ENCODE results near the gene UBL4B. TPM values are rescaled to one million over a fixed set of nuclear protein-coding genes. Genes with fewer than 3 reads are reported as not detected.

Gene UBL4B
- total and polyA plus RNA-seq, 2 experiments from 2014 or later = not detected

GRCh38 chr1:110106013-110106941 is 6.0 kb upstream of the UBL4B start:
- H3K27me3 Mint-ChIP-seq (ENCODE audit: insufficient read depth, low read depth, poor library complexity) = peaks cover 19% of the 10 kb centered on the region
- no peaks in the 10 kb centered on the region for H3K4me1 ChIP-seq (ENCODE audit: insufficient read depth)
- no peaks in the 10 kb centered on the region for H4K20me1 ChIP-seq (replicated peaks; ENCODE audit: insufficient read depth)
- H3K4me3 ChIP-seq = no peak overlapping the region
- H3K27ac Mint-ChIP-seq = no peak overlapping the region
- no peak overlapping the region for H3K27ac ChIP-seq (ENCODE audit: low read depth)
- no peak overlapping the region for H3K4me3 Mint-ChIP-seq
- H3F3A ChIP-seq (replicated peaks; ENCODE audit: low read depth) = no peaks in the 10 kb centered on the region
- no peaks in the 10 kb centered on the region for H3K79me2 ChIP-seq (replicated peaks; ENCODE audit: insufficient read depth)
- no peaks in the 10 kb centered on the region for H3K9me3 Mint-ChIP-seq
- no peaks in the 10 kb centered on the region for H3K4me1 Mint-ChIP-seq
- ATAC-seq (peak; percentile 95), DNase-seq (ENCODE audit: low spot score) (peak; percentile 85)
- H3K27me3 ChIP-seq (ENCODE audit: insufficient read depth) = no peaks in the 10 kb centered on the region
- TF ChIP-seq CREB1 (CRISPR knock-in tag; IDR thresholded peaks at IDR 0.05; ENCODE audit: low read depth) = 0 out of 2 replicates have a peak, but pooled peaks have one; percentile 40
- TF ChIP-seq JUNB (IDR thresholded peaks at IDR 0.05; ENCODE audit: unreplicated experiment) = no peak
- TF ChIP-seq CTCF (conservative IDR thresholded peaks at IDR 0.05; ENCODE audit: low read depth in 2 of 2) = peak; percentile 89 to 97
- H3K36me3 ChIP-seq (ENCODE audit: insufficient read depth) = no peaks in the 10 kb centered on the region
- H3K36me3 Mint-ChIP-seq (ENCODE audit: low read depth) = no peaks in the 10 kb centered on the region
- no peak overlapping the region for H3K4me2 ChIP-seq
- peak overlapping the region; percentile 89; the same call in 1 of the 2 replicates for H2AFZ ChIP-seq
- no peaks in the 10 kb centered on the region for H3K9me2 ChIP-seq (ENCODE audit: insufficient read depth)

GRCh38 chr1:110107867-110108469 is 4.3 kb upstream of the UBL4B start:
- no peaks in the 10 kb centered on the region for H3F3A ChIP-seq (replicated peaks; ENCODE audit: low read depth)
- no peak overlapping the region for H3K4me3 Mint-ChIP-seq
- H3K27me3 Mint-ChIP-seq (ENCODE audit: insufficient read depth, low read depth, poor library complexity) = peaks cover 17% of the 10 kb centered on the region
- no peaks in the 10 kb centered on the region for H3K79me2 ChIP-seq (replicated peaks; ENCODE audit: insufficient read depth)
- no peaks in the 10 kb centered on the region for H3K9me2 ChIP-seq (ENCODE audit: insufficient read depth)
- no peaks in the 10 kb centered on the region for H3K27me3 ChIP-seq (ENCODE audit: insufficient read depth)
- H3K36me3 Mint-ChIP-seq (ENCODE audit: low read depth) = no peaks in the 10 kb centered on the region
- DNase-seq (ENCODE audit: low spot score) (no peak), ATAC-seq (no peak)
- H3K4me3 ChIP-seq = no peak overlapping the region
- no peaks in the 10 kb centered on the region for H3K9me3 Mint-ChIP-seq
- no peaks in the 10 kb centered on the region for H3K36me3 ChIP-seq (ENCODE audit: insufficient read depth)
- H3K4me1 ChIP-seq (ENCODE audit: insufficient read depth) = no peaks in the 10 kb centered on the region
- H3K4me1 Mint-ChIP-seq = no peaks in the 10 kb centered on the region
- H2AFZ ChIP-seq = no peak overlapping the region
- no peak overlapping the region for H3K4me2 ChIP-seq
- no peaks in the 10 kb centered on the region for H4K20me1 ChIP-seq (replicated peaks; ENCODE audit: insufficient read depth)
- no peak overlapping the region for H3K27ac ChIP-seq (ENCODE audit: low read depth)
- no peak overlapping the region for H3K27ac Mint-ChIP-seq
- TF ChIP-seq ZNF331 (CRISPR knock-in tag; IDR thresholded peaks at IDR 0.05; ENCODE audit: low read depth) (no peak), CREB1 (CRISPR knock-in tag; IDR thresholded peaks at IDR 0.05; ENCODE audit: low read depth) (no peak), JUNB (IDR thresholded peaks at IDR 0.05; ENCODE audit: unreplicated experiment) (no peak), NANOG (IDR thresholded peaks at IDR 0.05; ENCODE audit: borderline replicate concordance) (no peak), ZNF114 (CRISPR knock-in tag; IDR thresholded peaks at IDR 0.05) (no peak), EZH2 (IDR thresholded peaks at IDR 0.05; ENCODE audit: low read depth, unreplicated experiment) (no peak), CTCF (conservative IDR thresholded peaks at IDR 0.05; ENCODE audit: low read depth in 2 of 2) (no peak), STAT1 (IDR thresholded peaks at IDR 0.05; ENCODE audit: unreplicated experiment) (no peak), EZH2phosphoT487 (IDR thresholded peaks at IDR 0.05; ENCODE audit: unreplicated experiment) (no peak)
- TF ChIP-seq, protein P1, sequence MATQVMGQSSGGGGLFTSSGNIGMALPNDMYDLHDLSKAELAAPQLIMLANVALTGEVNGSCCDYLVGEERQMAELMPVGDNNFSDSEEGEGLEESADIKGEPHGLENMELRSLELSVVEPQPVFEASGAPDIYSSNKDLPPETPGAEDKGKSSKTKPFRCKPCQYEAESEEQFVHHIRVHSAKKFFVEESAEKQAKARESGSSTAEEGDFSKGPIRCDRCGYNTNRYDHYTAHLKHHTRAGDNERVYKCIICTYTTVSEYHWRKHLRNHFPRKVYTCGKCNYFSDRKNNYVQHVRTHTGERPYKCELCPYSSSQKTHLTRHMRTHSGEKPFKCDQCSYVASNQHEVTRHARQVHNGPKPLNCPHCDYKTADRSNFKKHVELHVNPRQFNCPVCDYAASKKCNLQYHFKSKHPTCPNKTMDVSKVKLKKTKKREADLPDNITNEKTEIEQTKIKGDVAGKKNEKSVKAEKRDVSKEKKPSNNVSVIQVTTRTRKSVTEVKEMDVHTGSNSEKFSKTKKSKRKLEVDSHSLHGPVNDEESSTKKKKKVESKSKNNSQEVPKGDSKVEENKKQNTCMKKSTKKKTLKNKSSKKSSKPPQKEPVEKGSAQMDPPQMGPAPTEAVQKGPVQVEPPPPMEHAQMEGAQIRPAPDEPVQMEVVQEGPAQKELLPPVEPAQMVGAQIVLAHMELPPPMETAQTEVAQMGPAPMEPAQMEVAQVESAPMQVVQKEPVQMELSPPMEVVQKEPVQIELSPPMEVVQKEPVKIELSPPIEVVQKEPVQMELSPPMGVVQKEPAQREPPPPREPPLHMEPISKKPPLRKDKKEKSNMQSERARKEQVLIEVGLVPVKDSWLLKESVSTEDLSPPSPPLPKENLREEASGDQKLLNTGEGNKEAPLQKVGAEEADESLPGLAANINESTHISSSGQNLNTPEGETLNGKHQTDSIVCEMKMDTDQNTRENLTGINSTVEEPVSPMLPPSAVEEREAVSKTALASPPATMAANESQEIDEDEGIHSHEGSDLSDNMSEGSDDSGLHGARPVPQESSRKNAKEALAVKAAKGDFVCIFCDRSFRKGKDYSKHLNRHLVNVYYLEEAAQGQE (IDR thresholded peaks at IDR 0.05; ENCODE audit: unreplicated experiment) = no peak
